CD4-positive, alpha-beta T cell treated with Interleukin-17A for 1 hour (primary cell): ENCODE measurements around the gene EBF4.

Experiments
- DNase-seq: peaks from one replicate; pipeline ENCODE4 v3.0.0-alpha.2; 2020

EBF4 gene

DNA sequence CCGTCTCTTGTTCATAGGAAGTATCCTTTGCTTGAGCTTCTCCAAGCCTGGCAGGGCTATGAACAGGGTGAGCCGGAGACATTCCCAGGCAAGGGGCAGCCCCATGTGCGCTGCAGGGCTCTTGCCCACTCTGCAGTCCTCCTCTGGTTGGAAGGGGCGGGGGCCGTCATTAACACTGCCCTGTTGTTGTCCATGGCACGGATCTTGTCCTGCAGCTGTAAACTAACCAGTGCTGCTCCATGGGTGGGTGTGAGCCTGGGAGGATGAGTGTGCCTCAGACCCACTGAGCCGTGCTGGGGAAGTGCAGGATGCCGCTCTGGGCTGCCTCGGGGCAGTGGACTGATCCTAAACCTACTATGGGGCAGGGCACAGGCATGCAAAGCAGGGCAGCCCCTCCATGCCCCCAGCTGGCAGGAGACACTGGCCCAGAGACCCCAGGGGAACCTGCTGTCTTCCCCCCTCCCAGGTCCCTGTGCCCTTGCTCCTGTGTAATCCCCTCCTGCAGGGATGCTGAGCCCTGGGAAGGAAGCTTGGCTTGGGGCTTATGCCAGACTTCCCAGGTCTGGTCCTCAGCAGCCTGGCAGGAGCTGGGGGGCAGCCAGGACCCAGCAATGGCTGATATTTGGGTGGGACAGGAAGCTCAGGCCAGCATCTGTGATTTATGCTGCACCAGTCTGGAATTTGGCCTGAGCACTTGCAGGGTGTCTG, 8.5 kb downstream of the EBF4 start:
- DNase-seq, result no peak

DNA sequence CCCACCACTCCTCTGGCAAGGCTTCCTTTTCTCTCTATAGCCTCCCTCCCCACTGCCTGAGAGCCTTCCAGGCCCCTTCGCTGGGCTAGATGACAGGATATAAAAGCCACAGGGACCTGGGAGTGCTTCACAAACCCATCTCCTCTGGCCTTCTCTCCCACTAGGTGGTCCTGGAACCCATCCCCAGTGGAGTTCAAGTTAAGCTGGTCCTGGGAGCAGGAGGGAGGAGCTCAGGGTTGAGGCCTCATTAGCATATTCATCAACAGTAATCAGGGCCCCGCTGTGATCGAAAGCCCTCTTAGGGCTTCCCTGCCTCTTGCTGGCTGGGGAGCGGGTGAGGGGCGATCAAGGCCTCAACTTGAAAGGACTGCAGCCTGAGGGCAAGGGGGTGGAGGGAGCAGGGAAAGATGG, 9.1 kb downstream of the EBF4 start:
- no peak for DNase-seq

DNA sequence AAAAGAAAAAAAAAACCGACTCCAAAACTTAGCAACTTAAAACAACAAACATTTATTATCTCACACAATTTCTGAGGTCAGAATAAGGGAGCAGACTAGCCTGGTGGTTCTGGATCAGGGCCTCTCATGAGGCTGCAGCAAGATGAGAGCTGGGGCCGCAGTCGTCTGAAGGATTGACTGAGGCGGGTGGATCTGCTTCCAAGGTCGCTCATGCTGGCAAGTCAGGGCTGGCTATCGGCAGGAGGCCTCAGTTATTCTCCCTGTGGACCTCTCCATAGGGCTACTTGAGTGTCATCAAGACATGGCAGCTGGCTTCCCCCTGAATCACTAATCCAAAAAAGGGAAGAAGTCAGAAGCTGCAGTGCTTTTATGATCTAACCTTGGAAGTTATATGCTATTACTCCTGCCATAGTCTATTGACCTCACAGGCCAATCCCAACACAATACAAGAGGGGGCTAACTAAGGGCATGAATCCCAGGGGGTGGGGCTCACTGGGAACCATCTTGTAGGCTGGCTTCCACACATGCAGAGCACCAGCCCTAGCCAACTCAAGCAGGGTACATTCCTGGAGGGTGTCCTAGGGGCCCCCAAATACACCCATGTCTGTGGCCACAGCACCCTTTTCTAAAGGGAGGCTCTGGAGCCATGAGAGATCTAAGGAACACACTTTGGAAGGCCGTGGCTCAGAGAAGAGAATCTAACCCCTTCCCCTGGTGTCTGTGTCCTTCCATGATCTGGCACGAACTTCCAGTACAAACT, 11.3 kb downstream of the EBF4 start:
- DNase-seq, result no peak

DNA sequence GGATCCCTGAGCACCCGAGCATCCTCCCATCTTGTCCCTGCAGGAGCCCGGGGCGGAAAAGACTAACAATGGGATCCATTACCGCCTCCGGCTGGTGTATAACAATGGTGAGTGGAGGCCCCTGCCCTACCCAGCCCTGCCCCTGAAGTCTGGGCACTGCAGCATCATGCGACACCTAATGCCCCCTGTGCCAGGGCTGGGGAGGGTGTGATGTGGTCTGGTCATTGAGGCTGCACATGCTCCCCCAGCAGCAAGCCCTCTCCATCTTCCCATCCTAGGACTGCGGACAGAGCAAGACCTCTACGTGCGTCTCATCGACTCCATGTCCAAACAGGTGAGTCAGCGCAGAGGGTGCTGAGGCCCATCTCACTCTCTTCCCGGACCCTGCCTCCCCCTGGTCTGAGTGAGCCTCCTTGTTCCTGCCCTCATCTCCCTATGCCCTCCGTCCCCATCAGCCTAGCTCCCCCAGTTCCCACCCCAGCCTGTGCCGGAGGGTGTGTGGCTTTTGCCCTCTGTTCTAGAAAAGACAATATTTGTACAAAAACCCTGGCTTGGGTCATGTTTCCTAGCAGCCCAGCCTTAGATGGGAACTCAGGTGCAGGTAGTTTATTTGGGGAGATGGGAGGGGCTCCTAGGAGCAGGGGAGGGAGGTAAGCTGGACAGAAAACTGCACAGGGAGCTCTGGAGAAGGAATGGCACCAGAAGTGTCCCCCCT, 13.5 kb downstream of the EBF4 start:
- no peak for DNase-seq

DNA sequence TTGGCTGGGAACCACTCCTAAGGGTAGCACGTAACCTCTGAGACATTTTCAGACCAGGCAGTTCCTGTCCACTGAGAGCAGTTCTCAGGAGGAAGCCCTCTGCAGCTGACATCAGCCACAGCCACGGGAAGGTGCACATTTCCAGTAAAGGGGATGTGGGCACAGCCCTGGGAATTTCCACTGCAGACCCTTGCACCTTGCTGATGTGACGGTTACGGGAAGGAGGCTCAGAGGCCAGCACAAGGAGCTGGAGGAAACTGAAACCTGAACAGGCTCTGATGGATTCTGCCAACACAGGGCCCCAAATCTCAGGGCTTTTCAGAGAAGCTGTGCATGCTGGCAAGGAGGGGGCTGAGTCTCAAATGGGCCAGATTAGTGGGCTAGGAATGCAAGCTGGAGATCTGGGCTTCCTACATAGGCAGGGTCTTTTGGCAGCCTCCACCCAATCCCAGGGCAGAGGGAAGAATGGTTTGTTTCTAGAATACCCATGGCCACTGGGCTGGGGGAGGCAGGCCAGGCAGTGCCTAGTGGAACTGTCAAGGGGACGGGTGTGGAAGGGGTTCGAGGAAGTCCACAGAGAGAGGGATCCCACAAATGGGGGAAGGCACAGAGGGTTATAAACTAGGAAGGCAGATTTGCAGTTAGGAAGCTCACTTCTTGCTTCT, 14.2 kb downstream of the EBF4 start:
- DNase-seq, result no peak

DNA sequence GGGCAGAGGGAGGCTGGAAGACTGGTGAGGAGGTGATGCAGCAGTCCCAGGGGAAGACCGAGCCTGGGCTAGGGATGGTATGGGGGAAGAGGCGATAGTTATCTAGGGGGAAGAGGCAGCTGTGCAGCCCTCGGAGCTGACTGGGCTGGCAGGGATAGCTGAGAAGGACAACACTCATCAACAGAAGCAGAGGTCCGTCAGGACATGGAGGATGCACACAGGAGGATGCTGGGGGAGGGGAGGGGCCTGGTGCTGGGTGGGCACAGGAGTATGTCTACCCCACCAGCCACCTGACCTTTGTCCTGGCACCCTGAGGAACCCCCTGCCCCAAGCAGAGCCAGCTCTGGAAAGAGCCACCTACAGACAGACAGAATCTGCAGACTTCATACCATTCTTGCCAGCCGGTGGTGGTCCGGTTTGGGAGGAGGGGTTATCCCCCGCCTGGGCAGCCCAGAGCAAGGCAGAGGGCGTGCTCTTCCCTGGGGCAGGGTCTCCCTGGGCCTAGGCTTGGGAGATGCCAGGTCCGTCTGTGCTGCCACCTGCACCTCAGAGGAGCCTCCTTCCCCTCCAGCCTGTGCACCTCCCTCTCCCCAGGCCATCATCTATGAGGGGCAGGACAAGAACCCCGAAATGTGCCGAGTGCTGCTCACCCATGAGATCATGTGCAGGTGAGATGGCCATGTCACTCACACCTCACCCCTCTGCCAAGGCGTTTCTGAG, 14.9 kb downstream of the EBF4 start:
- DNase-seq, result no peak

DNA sequence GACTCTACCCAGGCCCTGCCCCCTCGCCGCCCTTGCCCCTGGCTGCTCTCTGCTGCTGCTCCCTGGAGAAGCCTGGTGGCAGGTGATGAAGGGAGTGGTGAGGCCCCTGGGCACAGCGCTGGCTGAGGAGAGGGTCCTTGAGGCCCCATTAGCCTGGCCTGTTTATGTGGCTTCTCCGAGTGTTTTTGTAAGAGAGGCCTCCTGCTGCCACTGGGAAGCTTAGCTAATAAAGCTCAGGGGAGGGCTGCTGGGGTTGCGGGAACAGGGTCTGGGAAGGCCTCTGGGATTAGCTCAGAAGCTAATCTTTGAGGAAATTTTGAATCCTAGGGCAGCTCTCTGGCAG, 15.5 kb downstream of the EBF4 start:
- no peak for DNase-seq

DNA sequence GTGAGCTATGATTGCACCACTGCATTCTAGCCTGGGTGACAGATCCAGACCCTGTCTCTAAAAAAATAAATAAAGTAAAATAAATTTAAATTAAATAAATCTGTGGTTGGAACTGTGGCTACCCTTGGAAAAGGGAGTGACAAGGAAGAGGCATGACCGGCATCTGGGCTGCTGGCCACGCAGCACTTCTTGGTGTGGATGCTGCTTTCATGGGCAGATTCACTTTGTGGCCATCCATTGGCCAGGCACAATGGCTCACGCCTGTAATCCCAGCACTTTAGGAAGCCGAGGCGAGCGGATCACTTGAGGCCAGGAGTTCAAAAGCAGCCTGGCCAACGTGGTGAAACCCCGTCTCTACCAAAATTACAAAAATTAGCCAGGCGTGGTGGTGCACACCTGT, 16.1 kb downstream of the EBF4 start:
- no peak for DNase-seq

DNA sequence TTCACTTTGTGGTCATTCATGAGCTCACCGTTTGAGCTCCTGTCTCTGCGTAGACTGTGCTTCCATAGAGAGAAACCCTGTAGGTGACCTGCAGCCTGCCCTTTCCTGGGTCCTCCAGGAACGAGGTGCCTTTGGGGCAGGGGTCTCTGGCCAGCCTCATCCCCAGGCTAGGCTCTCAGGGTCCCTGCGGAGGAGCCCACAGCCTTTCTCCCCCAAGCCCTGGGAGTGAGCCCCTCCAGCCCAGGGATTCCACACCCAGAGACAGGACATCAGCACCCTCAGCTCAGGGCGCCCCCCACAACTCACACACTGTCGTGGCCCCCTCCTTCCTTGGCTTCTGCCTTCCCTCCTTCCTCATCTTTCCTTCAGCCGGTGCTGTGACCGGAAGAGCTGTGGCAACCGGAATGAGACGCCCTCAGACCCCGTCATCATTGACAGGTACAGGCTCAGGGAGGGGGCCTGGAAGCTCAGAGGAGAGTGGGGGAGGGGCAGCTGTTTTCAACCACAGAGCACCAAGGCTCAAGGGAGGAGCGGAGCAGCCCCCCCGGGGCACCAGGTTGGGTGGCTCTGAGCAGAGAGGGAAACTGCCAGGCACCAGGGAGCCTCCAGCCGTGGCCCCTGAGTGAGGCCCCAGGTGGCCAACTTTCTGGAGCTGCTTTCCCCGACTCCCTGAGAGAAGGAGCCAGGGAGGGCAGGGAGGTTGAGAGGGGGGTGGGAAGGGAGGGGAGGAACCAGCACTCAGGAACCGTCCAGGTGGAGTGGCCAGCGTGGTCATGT, 16.8 kb downstream of the EBF4 start:
- DNase-seq, result no peak

DNA sequence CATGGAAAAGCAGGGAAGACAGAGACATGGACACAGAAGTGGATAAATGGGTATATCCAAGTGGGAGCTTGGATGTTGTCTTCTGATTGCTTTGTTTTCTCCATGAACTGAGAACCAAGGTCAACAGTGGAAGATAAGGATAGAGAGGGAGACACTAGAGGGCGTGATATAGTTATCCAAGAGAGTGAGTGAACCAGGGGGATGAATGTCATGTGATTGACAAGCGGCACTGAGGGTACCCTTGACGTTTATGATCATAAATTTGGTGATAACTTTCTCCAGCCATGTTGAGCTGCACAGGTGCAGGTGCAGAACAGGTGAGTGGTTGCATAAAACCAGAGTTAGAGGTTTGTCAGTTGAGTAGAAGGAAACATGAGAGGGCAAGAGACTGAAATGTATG, 20.7 kb downstream of the EBF4 start:
- peak; percentile 69 for DNase-seq

DNA sequence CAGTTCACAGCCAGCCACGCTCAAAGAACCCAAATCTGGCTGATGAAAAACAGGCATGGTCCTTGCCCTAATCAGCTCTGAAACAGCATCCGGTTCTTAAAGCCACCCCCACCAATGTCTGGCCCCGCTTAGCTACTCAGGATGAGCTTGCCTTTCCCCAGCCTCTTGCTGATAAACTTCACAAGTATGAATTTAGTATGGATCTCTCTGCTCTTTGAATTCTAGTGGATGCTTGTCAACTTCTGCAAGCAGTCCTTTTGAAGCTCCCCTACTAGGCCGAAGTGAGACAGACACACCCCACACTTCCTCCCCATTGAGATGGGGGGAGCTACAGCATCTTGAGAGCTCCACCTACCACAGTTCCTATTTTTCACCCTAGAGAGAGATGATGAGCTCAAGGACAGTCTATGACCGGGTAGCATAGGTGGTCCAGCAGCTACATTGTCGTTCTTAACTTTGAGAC, 36.7 kb downstream of the EBF4 start:
- DNase-seq, result peak; percentile 66

DNA sequence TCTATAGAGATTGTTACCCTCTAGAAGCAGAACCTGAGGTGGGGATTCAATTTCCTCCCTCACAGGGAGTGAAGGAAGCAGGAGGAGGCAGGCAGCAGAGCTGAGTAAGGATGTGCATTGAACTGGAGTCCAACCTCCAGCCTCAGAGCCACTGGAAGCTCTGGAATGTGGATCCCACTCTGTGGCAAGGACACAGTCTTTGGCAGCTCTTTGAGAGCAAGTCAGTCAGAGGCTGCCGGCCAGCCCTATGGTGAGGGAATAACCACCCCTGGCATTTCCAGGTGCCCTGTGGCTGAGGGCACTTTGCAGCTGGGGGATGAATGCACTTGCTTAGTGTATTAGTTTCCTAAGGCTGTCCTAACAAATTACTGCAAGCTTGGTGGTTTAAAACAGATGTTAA, 37.2 kb downstream of the EBF4 start:
- DNase-seq, result no peak

DNA sequence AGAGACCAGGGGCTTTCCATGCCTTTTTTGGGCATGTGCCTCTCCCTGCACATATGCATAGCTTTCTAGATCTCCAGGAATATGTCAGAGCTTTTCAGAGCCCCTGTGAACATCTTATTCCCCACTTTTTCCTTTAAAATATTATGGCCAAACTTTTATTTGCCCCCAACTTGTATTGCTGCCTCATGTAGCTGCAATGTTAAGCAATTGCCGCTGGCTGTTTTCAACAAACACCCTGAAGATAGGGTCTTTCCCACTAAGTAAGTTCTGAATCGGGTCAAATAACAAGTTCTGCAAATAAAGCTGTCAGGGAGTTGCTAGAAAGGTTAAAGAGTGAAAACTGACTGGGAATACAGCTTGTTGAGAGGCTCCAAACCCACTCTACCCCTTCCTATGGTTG, 42.3 kb downstream of the EBF4 start:
- no peak for DNase-seq

DNA sequence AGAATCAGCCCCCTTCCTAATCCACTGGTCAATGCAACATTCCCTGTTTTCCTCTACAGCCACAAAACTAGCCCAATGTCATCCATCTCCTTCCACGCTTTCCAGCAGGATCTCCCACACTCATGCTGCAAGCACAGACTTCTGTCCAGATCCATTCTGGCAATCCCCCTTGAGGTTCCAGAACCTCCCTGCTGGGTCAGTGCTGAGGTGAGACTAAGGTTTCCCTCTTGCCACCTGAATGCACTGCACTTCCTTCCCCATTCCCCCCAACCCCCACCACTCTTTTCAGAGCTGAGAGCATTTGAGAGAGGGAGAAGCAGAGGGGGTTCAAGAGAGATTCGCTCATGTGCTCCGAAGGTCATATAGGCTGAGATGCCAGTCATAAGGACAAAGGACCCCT, 43.9 kb downstream of the EBF4 start:
- DNase-seq, result no peak

DNA sequence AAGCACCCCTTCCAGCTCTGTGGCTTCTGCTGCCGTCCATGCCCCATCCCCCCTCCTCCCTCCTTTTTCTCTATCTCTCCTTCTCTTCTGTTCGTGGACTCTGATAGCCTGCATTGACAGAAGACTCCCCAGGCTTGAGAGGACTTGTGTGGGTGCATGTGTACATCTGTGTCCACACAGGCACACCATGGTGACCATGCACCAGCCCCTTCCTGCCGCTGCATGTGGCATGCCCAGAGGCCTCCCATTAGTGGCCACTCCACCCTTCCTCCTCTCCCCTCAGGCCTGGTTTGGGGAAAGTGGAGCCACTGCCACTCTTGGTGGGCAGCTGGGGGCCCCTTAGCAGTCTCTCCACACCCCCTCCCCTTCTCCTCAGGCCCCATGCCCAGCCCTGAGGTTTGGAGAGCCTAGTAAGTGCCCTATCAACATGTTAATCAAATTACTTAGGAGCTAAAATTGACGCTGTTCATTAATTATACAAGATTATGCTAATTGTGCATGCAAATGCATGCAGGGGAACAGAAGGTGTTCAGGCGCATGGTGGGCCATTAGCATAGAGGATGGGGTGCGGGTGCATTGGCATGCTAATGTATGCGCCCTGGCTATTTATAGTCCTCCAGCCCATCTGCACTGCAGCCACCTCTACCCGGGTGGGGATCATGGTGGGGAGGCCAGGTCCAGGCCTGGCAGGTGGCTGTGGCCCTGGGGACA, 45.9 kb downstream of the EBF4 start:
- DNase-seq, result no peak

DNA sequence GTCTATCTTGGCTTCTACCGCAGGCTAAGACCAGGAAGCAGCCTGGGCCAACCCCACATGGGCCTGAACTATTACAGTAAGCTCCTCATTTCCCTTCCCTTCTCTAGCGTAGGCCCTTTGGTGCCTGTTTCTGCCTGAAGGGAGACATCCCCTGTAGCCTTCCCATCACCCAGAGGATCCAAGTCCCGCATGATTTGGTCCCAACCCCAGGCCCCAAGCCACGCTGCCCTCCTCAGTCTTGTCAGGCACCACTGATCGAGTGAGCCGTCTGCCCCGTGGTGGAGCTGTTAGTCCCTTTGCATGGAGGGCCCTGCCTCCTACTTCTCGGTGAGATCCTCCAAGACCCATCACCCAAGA, 46.4 kb downstream of the EBF4 start:
- no peak for DNase-seq

DNA sequence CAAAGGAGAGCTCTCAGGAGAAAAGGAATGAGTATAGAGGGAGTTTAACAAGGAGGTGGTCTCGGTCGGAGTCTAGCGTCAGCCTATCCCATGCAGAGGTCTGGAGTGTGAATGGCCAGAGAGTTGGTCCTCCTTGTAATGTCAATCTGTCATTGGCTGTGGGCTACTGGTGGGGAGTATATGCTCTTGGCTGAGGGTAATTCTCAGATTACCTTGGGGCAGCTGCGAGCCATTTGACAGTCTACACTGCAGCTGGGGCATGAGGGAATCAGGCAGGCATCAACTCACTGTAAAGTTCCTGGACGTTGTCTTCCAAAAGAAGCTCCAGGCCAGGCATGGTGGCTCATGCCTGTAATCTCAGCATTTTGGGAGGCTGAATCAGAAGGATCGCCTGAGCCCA, 48.1 kb downstream of the EBF4 start:
- DNase-seq, result no peak

DNA sequence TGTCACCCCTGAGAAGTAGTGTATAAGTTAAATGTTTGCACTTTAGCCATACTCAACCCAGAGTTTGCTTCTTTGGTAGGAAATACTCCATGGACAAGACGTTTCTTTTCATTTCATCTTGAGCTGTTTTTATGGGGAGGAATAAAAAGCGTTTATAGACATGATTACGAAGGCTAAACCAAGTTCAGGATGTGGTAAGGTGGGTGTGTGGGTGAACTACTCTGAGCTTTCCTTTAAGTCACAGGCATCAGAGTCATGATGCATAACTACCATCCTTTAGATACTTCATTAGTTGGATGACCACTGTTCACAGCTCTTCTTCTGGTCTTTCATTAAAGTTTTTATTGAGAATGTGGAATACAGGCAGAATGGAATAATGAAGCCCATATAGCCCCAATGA, 48.9 kb downstream of the EBF4 start:
- peak; percentile 69 for DNase-seq

DNA sequence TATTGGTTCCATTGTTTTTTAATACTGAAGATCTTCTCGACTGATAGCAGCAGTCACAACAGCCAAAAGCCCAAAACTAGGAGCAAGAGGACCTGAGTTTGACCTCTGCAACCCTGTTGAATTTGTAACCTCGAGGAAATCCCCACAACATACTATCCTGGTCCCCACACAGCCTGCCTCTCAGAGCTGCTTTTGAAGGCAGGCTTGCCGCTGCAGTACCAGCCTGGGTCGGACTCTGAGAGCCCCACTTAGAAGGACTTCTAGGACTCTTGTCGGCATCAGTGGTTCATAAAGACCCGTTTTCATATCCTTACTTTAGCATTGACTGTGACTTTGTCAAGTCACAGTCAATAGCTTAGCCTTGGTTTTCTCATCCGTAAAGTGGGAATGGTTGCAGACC, 49.3 kb downstream of the EBF4 start:
- DNase-seq, result peak; percentile 32

DNA sequence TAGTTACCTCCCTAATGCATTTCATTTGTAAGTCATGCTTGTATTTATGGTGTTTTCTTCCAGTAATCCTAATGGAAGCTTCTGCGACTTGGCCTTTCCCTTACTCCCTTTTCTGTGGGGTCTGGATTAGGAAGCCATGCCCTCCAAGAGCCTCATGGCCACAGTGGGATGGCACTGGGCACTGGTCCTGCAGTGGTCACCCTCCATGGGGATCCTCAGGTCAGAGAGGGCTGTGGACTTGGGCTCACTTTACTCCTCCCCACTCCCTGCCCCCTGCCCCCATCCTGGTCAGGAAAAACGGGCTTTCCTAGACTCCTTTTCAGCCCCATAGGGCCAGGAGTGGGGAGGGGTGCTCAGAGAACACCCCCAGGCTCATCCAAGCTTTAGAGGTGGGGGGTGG, 49.9 kb downstream of the EBF4 start:
- DNase-seq, result no peak

DNA sequence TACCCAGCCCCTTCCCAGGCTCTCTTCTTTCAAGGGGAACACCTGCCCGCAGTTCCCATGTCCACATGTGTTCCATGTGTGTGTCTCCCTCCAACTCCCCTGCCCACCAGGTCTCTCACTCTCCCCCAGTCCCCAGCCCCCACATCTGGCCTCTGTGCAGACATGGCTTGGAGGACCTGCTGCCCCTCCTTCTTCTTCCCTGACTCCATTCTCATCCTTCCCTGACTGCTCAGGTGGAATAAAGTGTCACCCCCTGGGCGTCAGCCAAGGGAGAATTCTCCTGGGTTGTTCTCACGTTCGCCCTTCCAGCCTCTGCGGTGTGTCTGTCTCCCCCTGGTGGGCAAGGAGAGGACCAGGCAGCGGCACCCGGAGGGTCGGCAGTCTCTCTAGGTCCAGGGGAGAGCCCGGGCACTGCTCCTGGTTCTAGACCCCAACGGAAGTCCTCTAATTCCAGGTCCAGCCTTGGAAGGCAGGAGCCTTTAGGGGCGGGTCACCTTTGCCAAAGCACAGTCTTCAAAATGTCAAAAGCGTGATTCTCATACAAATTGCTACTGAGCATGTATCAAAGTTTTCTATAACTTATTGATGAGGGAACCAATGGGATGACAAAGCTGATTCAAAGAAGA, 50.5 kb downstream of the EBF4 start:
- DNase-seq, result peak; percentile 81
